Stimulated activated CD4-positive, alpha-beta T cell treated with anti-CD3 and anti-CD28 coated beads, Interleukin-15, amount 100 ng/mL, for 24 hours (primary cell): Measurements from ENCODE around the gene MAPK9.

ENCODE experiments used
- DNase-seq: peaks from one replicate; pipeline ENCODE4 v3.0.0-alpha.2; 2020

MAPK9 gene

GRCh38 chr5:180291234-180291940, 496 bp downstream of the MAPK9 start:
- peak; percentile 48 for DNase-seq

- DNase-seq: no peak
Measured at GRCh38 chr5:180290568-180291233, 1.2 kb downstream of the MAPK9 start.

GRCh38 chr5:180289966-180290365, 1.9 kb downstream of the MAPK9 start:
- DNase-seq: no peak

GRCh38 chr5:180289433-180289832, 2.5 kb downstream of the MAPK9 start:
- DNase-seq: no peak

GRCh38 chr5:180287868-180288267, 4.0 kb downstream of the MAPK9 start:
- DNase-seq: no peak

- DNase-seq: no peak
Measured at GRCh38 chr5:180287404-180287803, 4.5 kb downstream of the MAPK9 start.

GRCh38 chr5:180284149-180284548, 7.7 kb downstream of the MAPK9 start:
- DNase-seq: no peak

GRCh38 chr5:180283026-180283615, 8.8 kb downstream of the MAPK9 start:
- DNase-seq: no peak

GRCh38 chr5:180282281-180282680, 9.6 kb downstream of the MAPK9 start:
- DNase-seq: no peak

GRCh38 chr5:180281706-180282105, 10.2 kb downstream of the MAPK9 start:
- DNase-seq: no peak

- DNase-seq: no peak
Measured at GRCh38 chr5:180274695-180275094, 17.2 kb downstream of the MAPK9 start.

- DNase-seq: no peak
Measured at GRCh38 chr5:180271221-180271620, 20.7 kb downstream of the MAPK9 start.

- DNase-seq: no peak
Measured at GRCh38 chr5:180259260-180259611, 32.6 kb downstream of the MAPK9 start.

GRCh38 chr5:180253036-180253824, 38.7 kb downstream of the MAPK9 start:
- DNase-seq: no peak

- DNase-seq: no peak
Measured at GRCh38 chr5:180251887-180252286, 40.0 kb downstream of the MAPK9 start.

- no peak for DNase-seq
Measured at GRCh38 chr5:180251141-180251540, 40.7 kb downstream of the MAPK9 start.

GRCh38 chr5:180250329-180250728, 41.6 kb downstream of the MAPK9 start:
- DNase-seq: no peak

GRCh38 chr5:180241600-180241999, 50.3 kb downstream of the MAPK9 start:
- DNase-seq: no peak

GRCh38 chr5:180238631-180239030, 53.3 kb downstream of the MAPK9 start:
- no peak for DNase-seq

- DNase-seq: no peak
Measured at GRCh38 chr5:180235846-180236245, 56.0 kb downstream of the MAPK9 start.

- no peak for DNase-seq
Measured at GRCh38 chr5:180235077-180235476, 56.8 kb downstream of the MAPK9 start.

GRCh38 chr5:180234271-180234670, 57.6 kb downstream of the MAPK9 start:
- no peak for DNase-seq

- no peak for DNase-seq
Measured at GRCh38 chr5:180233729-180234128, 58.2 kb downstream of the MAPK9 start.

GRCh38 chr5:180230017-180230416, 61.9 kb downstream of the MAPK9 start:
- no peak for DNase-seq
